Fibroblast of skin of left quadriceps (primary cell): ENCODE data around the gene ADRA2B.
"Not testable (repeated sequence)": the region's sequence is repeated elsewhere in the genome, so short reads cannot be mapped to it uniquely, and the experiment has no call there.

ENCODE experiments used
- DNase-seq, 2 experiments: peaks; one replicate each; pipeline ENCODE4 v3.0.0-alpha.2; 2013; ENCODE audit warnings: low read depth in 2 of 2

ADRA2B gene

GRCh38 chr2:96069878-96070277, 46.5 kb downstream of the ADRA2B start:
- not testable (repeated sequence) for DNase-seq

- not testable (repeated sequence) for DNase-seq
These were observed 48.3 kb downstream of the ADRA2B start for GRCh38 chr2:96067902-96068581.

- DNase-seq = not testable (repeated sequence)
These were observed 49.2 kb downstream of the ADRA2B start for GRCh38 chr2:96067098-96067660.

GRCh38 chr2:96066511-96066910, 49.9 kb downstream of the ADRA2B start:
- not testable (repeated sequence) for DNase-seq

- DNase-seq = not testable (repeated sequence)
These were observed 50.4 kb downstream of the ADRA2B start for GRCh38 chr2:96065954-96066353.

- no peak for DNase-seq
These were observed 50.9 kb downstream of the ADRA2B start for GRCh38 chr2:96065381-96065930.

- DNase-seq = not testable (repeated sequence)
These were observed 51.6 kb downstream of the ADRA2B start for GRCh38 chr2:96064760-96065159.

GRCh38 chr2:96064047-96064675, 52.2 kb downstream of the ADRA2B start:
- not testable (repeated sequence) for DNase-seq

- DNase-seq = peak; percentile 22 to 24
These were observed 53.1 kb downstream of the ADRA2B start for GRCh38 chr2:96063116-96063899.
